ENCODE results near the gene PDGFA.

PDGFA gene

GRCh38 chr7:457814-458510 lies 61.7 kb downstream of the PDGFA start:
- no peak for DNase-seq

DNA sequence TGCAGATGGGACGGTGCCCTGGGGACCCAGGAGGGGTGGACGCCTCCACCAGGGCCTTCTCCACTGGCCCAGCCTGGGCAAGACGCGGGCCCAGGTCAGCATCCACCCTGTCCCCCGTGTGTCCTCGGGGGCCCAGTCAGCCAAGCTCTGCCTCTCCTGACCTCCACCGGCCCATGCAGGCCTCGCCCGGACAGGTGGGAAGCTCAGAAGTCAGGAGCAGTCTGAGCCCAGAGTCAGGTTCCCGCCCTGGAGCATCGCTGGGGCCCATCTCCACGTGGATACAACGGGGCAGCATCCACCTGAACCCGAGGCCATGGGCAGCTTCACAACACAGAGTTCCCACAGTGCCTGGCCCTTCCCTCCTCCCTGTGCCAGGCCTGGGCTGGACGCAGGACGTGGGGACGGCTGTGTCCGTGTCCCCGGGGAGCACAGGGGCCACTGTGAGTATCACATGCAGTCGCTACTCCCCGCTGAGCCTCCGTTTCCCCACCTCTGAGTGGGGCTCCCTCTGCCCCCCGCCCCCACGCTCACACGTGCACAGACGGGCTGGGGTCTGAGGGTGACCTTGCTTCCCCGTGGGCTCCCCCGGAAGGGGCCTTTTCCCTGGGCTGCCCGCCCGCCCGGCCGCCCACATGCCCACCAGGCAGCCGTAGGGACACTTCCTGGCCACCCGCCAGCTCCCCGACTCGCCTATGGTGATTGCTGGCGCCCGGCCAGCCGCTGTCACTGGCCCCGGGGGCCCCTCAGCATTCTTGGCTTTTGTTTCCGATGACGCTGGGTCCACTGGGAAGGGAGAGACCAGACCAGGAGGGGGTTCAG lies 64.3 kb downstream of the PDGFA start:
- DNase-seq, result no peak

DNA sequence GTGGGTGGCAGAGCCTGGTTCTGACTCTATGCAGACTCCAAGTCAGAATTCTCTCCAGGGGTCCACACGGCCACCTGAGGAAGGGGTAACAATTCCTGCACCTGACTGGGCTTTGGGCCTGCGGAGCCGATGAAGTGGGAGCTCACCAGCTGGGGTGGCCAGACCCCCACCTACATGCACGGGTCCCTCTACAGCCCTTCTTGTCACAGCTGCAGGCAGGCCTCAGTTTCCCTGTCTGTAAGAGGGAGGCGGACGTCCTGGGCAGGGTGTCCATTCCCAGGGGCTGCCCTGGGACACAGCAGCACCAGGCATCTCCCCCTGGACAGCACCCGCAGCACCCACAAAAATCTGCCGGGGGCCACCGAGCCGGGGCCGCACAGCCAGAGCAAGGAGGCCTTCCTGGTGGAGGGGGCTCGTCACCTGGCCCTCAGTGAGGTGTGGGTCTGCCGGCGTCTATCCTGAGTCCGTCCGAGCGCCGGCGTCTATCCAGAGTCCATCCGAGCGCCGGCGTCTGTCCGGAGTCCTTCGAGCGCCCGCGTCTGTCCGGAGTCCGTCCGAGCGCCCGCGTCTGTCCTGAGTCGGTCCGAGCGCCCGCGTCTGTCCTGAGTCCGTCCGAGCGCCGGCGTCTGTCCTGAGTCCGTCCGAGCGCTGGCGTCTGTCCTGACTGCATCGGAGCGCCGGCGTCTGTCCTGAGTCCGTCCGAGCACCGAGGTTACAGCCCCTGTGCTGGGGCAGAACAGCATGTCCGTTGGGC lies 65.1 kb downstream of the PDGFA start:
- no peak for DNase-seq

DNA sequence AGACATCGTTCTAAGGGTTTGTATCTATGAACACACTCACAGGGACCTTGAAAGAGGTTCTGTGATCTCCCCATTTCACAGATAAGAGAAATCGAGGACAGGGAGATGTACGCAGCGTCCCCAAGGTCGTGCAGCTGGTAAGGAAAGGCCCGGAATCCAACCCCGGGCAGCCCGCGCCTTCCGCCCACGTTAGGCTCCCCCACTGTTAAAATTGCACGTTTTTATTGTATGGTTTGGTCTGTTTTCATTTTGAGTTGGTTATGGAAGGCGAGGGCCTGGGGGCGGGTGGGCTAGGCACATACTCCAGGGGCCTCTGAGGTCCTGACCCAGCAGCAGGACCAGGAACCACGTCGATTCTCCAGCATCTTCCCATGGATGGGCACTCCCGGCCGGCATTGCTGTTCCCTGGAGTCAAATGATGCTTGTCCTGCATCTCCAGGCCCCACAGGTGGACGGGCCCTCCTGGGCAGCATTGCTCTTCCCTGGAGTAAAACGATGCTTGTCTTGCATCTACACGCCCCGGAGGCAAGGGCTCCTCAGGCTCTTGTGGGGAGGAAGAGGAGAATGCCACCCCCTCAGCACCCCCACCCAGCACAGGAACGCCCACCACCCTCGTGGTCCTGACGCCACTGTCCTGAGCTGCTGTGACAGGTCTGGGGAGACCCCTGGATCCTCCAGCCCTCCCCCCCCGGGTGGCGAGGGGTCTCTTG lies 65.9 kb downstream of the PDGFA start:
- no peak for DNase-seq

- no peak for DNase-seq
Measured at GRCh38 chr7:452791-453455, 66.7 kb downstream of the PDGFA start.

GRCh38 chr7:452226-452751 lies 67.4 kb downstream of the PDGFA start:
- DNase-seq, result no peak

DNA sequence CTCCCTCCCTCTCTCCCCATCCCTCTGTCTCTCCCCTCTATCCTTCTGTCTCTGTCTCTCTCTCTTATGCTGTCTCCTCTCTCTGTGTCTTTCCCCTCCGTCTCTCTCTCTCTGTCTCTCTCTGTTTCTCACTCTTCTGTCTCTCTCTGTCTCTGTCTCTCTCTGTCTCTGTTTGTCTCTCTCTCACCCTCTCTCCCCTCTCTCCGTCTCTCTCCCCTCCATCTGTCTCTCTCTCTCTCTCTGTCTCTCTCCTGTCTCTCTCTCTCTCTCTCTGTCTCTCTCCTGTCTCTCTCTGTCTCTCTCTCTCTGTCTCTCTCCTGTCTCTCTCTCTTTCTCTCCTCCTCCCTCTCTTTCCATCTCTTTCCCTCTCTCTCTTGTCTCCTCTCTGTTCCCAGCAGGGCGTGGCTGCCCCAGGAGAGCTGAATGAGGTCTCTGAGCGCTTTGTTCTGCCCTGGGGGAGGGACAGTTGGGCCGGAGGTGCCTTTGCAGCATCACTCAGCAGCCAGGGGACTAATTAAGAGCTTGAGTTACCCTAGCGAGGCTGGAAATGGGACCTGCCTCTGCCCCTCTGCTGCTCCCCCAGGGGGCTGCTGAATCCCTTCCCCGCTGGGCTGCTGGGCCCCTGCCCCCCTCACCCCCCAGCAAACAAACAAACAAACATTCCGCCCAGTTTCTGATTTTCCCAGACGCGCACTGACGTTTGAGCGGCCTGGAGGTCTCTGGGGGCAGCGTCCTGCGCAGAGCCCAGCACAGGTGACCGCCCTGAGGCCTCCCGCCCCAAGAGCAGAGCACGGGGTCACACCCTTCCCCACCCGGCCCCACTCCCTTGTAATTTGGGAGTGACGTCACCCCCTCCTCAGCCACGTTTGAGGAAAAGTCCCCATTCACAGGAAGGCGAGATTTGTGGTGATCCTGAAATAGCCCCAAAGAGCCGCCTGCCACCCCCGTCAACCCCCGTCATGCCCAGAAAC lies 68.1 kb downstream of the PDGFA start:
- DNase-seq, result no peak

DNA sequence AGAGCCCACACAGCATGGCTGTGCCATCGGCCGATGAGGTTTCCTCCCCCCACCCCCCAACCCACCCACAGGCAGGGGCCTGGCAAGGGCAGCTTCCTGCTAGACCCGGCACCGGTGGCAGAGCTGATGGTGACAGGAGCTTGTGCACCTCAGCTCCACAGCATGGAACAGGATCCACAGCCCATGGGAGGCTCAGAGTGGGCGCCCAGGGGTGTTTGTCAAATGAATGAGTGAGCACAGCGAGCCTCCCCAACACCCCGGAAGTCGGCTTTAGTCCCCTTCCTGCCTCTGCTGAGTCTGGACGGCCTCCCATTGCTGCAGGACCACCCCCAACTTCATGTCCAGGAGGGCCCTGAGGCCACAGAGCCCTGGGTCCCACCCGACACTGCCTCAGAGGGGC lies 68.9 kb downstream of the PDGFA start:
- no peak for DNase-seq

DNA sequence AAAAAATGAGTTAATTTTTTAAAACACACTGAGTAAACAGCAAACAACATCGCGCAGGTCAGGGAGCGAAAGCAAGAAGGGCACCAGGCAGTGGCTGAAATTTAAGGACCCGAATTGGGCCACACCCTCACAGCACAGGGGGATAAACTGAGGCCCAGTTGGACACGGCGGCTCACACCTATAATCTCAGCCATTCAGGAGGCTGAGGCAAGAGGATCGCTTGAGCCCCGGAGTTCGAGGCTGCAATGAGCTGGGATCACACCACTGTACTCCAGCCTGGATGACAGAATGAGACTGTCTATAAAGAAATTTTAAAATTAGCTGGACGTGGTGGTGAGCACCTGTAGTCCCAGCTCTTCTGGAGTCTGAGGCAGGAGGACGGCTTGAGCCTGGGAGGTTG lies 69.6 kb downstream of the PDGFA start:
- DNase-seq, result no peak

- no peak for DNase-seq
Measured at GRCh38 chr7:449324-450019, 70.2 kb downstream of the PDGFA start.

- no peak for DNase-seq
Measured at GRCh38 chr7:447523-447922, 72.1 kb downstream of the PDGFA start.

All from NCI-H446 treated with DMSO at 0.1 percent for 48 hours (cell line).